K562 (cell line): Measurements from ENCODE around the gene GPT2. TPM values are rescaled to one million over a fixed set of nuclear protein-coding genes. Genes with fewer than 3 reads are reported as not detected.

Source experiments
- ATAC-seq: fragments of 200-7000 bp; cut with Tn5 transposase; 3 replicates; pipeline ENCODE4 v1.9.1; 2020; ENCODE audit warnings: moderate library complexity
- BruUV-seq: library from RNA; stranded (reverse); fragments of 400-500 nt; replicated peaks from 2 replicates; lab custom pipeline; 2021; lab: Mats Ljungman, UMichigan
- CTCF ChIA-PET: fragments of 300-600 bp; formaldehyde crosslinking; extraction: SDS; loops from one replicate; lab custom pipeline; 2021; ENCODE audit warnings: low intra/inter-chr PET ratio; lab: Yijun Ruan, JAX
- POLR2A ChIA-PET: fragments of 300-600, 350-650 bp; sonication (Branson Sonifier 250); formaldehyde crosslinking; extraction: SDS; loops from one replicate; lab custom pipeline; 2021; ENCODE audit warnings: antibody characterized with exemption, inconsistent platforms; lab: Yijun Ruan, JAX
- DNase-seq, 4 experiments: peaks; one replicate each; pipeline versions ENCODE4 v3.0.0 to v3.0.0-alpha.2; 2011 to 2018; ENCODE audit warnings: low spot score in 3 of 4, mixed read lengths in 3 of 4; ENCODE audit errors: extremely low read depth in 1 of 4
- FAIRE-seq: peaks from 2 replicates; lab custom pipeline; 2011; peaks lifted over from hg19 to GRCh38; lab: Jason Lieb, UNC
- H2AFZ ChIP-seq: 2 replicates; pipeline ENCODE4 v1.6.0; 2011; ENCODE audit warnings: low read depth, low read length, control low read depth, inconsistent platforms
- H3K27ac ChIP-seq: fragments of 200-600 bp; 3 replicates; pipeline ENCODE4 v1.8.0; 2011; ENCODE audit warnings: low read depth, mild to moderate bottlenecking, control low read depth, inconsistent platforms, low read length, moderate library complexity, mixed read lengths; ENCODE audit errors: extremely low read depth
- H3K27me3 ChIP-seq, 2 experiments: fragments of 300-600 bp in 1 of 2; 2 replicates in 1 of 2; 3 replicates in 1 of 2; pipeline versions ENCODE4 v1.6.0 to v1.8.0; 2011; ENCODE audit warnings: inconsistent platforms in 2 of 2, low read length in 2 of 2, mild to moderate bottlenecking in 1 of 2, mixed read lengths in 1 of 2, moderate library complexity in 1 of 2; ENCODE audit not compliant: control insufficient read depth in 2 of 2, insufficient read depth in 2 of 2
- H3K36me3 ChIP-seq: fragments of 300-600 bp; 3 replicates; pipeline ENCODE4 v1.8.0; 2011; ENCODE audit warnings: mild to moderate bottlenecking, low read length, inconsistent platforms; ENCODE audit not compliant: control insufficient read depth, insufficient read depth
- H3K4me1 ChIP-seq, 2 experiments: fragments of 200-600 bp in 1 of 2; replicated peaks in 1 of 2; 2 replicates in 1 of 2; 3 replicates in 1 of 2; pipeline versions ENCODE4 v1.5.1 to v1.8.0; 2011; ENCODE audit warnings: inconsistent platforms in 2 of 2, low read length in 2 of 2, mild to moderate bottlenecking in 1 of 2, mixed read lengths in 1 of 2, moderate library complexity in 1 of 2; ENCODE audit not compliant: control insufficient read depth in 2 of 2, insufficient read depth in 2 of 2
- H3K4me2 ChIP-seq: 2 replicates; pipeline ENCODE4 v1.6.1; 2011; ENCODE audit warnings: low read length, control low read depth, inconsistent platforms, mixed read lengths; ENCODE audit not compliant: insufficient read depth
- H3K4me3 ChIP-seq: fragments of 200-600 bp; sonication (generic), shearing (Covaris generic); 2 replicates; pipeline ENCODE4 v1.5.1; 2016; ENCODE audit warnings: control low read depth, inconsistent platforms
- H3K79me2 ChIP-seq: fragments of 200-600 bp; 3 replicates; pipeline ENCODE4 v1.8.0; 2011; ENCODE audit warnings: low read length, inconsistent platforms; ENCODE audit not compliant: control insufficient read depth, insufficient read depth
- H3K9ac ChIP-seq, 2 experiments: 2 replicates each; pipeline versions ENCODE4 v1.6.0 to v1.6.1; 2011; ENCODE audit warnings: low read depth in 2 of 2, low read length in 2 of 2, control low read depth in 1 of 2, inconsistent platforms in 1 of 2, mild to moderate bottlenecking in 1 of 2, mixed read lengths in 1 of 2; ENCODE audit not compliant: insufficient read depth in 1 of 2
- H3K9me1 ChIP-seq: one replicate; pipeline ENCODE4 v1.6.0; 2011; ENCODE audit warnings: inconsistent platforms, mild to moderate bottlenecking, low read length, moderate library complexity; ENCODE audit not compliant: control insufficient read depth, insufficient read depth
- H3K9me3 ChIP-seq: replicated peaks from 2 replicates; pipeline ENCODE4 v1.5.1; 2011; ENCODE audit warnings: low read depth, low read length, inconsistent platforms; ENCODE audit not compliant: control insufficient read depth, insufficient read depth
- H4K20me1 ChIP-seq: replicated peaks from 2 replicates; pipeline ENCODE4 v1.6.1; 2011; ENCODE audit warnings: low read length, inconsistent platforms, mixed read lengths; ENCODE audit not compliant: control insufficient read depth, insufficient read depth
- CBFA2T2 ChIP-seq: fragments of 450-650 bp; conservative IDR thresholded peaks from 2 replicates; pipeline ENCODE4 v1.6.1; 2017; ENCODE audit warnings: mild to moderate bottlenecking
- CCAR2 ChIP-seq: fragments of 200-400 bp; formaldehyde crosslinking; IDR thresholded peaks from 2 replicates; pipeline ENCODE4 v1.6.1; 2017; ENCODE audit warnings: mild to moderate bottlenecking, low read depth, low read length
- CEBPB ChIP-seq: fragments of 450-650 bp; IDR thresholded peaks from 2 replicates; pipeline ENCODE4 v1.6.1; 2016; ENCODE audit warnings: missing genetic modification characterization, missing compliant biosample characterization
- CREB1 ChIP-seq, 2 experiments: sonication (generic) in 1 of 2; formaldehyde crosslinking in 1 of 2; IDR thresholded peaks; 2 replicates each; pipeline versions ENCODE4 v1.6.1 to v1.8.0; 2012 to 2022; ENCODE audit warnings: inconsistent platforms in 1 of 2, mild to moderate bottlenecking in 1 of 2, missing genetic modification reagents in 1 of 2, moderate library complexity in 1 of 2
- GABPB2 ChIP-seq: fragments of 250-450 bp; sonication (Bioruptor Pico); conservative IDR thresholded peaks from 2 replicates; pipeline ENCODE4 v1.5.1; 2021; ENCODE audit warnings: mild to moderate bottlenecking
- GATAD2A ChIP-seq: fragments of 450-650 bp; IDR thresholded peaks from 2 replicates; pipeline ENCODE4 v1.6.1; 2017
- KLF1 ChIP-seq: fragments of 450-650 bp; IDR thresholded peaks from 2 replicates; pipeline ENCODE4 v1.6.1; 2016; ENCODE audit warnings: missing genetic modification characterization, missing compliant biosample characterization
- MCM7 ChIP-seq, 2 experiments: fragments of 450-650 bp; IDR thresholded peaks; 2 replicates each; pipeline ENCODE4 v1.6.1; 2016 to 2018
- MEIS2 ChIP-seq: fragments of 450-650 bp; IDR thresholded peaks from 2 replicates; pipeline ENCODE4 v1.6.1; 2014; ENCODE audit warnings: mild to moderate bottlenecking; ENCODE audit not compliant: partially characterized antibody
- NFRKB ChIP-seq: fragments of 450-650 bp; IDR thresholded peaks from 2 replicates; pipeline ENCODE4 v1.6.1; 2016; ENCODE audit warnings: low read depth
- RHOXF2B ChIP-seq: fragments of 250-450 bp; sonication (Bioruptor Pico); conservative IDR thresholded peaks from 2 replicates; pipeline ENCODE4 v1.5.1; 2021
- TAL1 ChIP-seq: fragments of 450-650 bp; IDR thresholded peaks from 2 replicates; pipeline ENCODE4 v1.6.1; 2016; ENCODE audit warnings: mild to moderate bottlenecking
- ZKSCAN1 ChIP-seq: fragments of 150-350 bp; IDR thresholded peaks from 2 replicates; pipeline ENCODE4 v1.6.1; 2016; ENCODE audit warnings: low read depth, low read length
- ZNF124 ChIP-seq: sonication (generic); formaldehyde crosslinking; IDR thresholded peaks from 2 replicates; pipeline ENCODE4 v1.8.1; 2022; ENCODE audit warnings: missing genetic modification reagents
- ZNF696 ChIP-seq: fragments of 250-450 bp; sonication (Bioruptor Pico); conservative IDR thresholded peaks from 2 replicates; pipeline ENCODE4 v1.4.0; 2020; ENCODE audit warnings: mild to moderate bottlenecking, moderate library complexity
- WGBS: fragments of 100-300 bp; shearing (Covaris generic); methylation state at CpG from one replicate; pipeline ENCODE4 v1.1.6; 2016; ENCODE audit warnings: low coverage, mixed read lengths; ENCODE audit not compliant: insufficient coverage; ENCODE audit errors: missing lambda C conversion rate; 5-methylcytosine and 5-hydroxymethylcytosine counted together
- in situ Hi-C: fragments of 300-500 bp; cut with MboI; formaldehyde crosslinking; loops from 4 replicates; pipeline ENCODE4 v1.15.0; 2018; ENCODE audit warnings: inconsistent platforms, mixed read lengths
- intact Hi-C: fragments of 100-400 bp; cut with micrococcal nuclease; formaldehyde crosslinking; loops from 2 replicates; pipeline ENCODE4 v1.14.2; 2022
- polyA plus RNA-seq, 8 experiments: library from polyadenylated mRNA; depleted of rRNA in 4 of 8; stranded (reverse) in 5 of 8; unstranded in 3 of 8; fragments of >200 nt; fragmentation: Nextera tagmentation in 2 of 8; fragmentation: Illumina TruSeq in 1 of 8; extraction: Ambion mirVana in 2 of 8; extraction: Trizol in 1 of 8; gene quantifications; 2 replicates each; pipeline versions ENCODE4 v1.2.1 to v1.2.3, GENCODE V29; 2011 to 2014; ENCODE audit warnings: inconsistent platforms in 1 of 8, missing spikeins in 1 of 8
- total RNA-seq, 7 experiments: library from RNA; depleted of rRNA in 6 of 7; stranded (reverse); fragments of >200 nt in 6 of 7; fragmentation: Illumina TruSeq in 2 of 7; extraction: Trizol in 2 of 7; gene quantifications; 2 replicates each; pipeline versions ENCODE4 v1.2.1 to v1.2.3, GENCODE V29; 2011 to 2021; ENCODE audit warnings: low replicate concordance in 1 of 7
- TF ChIP-seq, protein P1 (sequence below), 2 experiments: IDR thresholded peaks in 1 of 2; conservative IDR thresholded peaks in 1 of 2; 2 replicates each; pipeline ENCODE4 v1.6.1; 2016; ENCODE audit warnings: low read depth in 2 of 2, mild to moderate bottlenecking in 1 of 2, missing compliant biosample characterization in 1 of 2, missing genetic modification characterization in 1 of 2, moderate library complexity in 1 of 2
- TF ChIP-seq, protein P2 (sequence below), 3 experiments: IDR thresholded peaks in 2 of 3; conservative IDR thresholded peaks in 1 of 3; 2 replicates each; pipeline ENCODE4 v1.5.1; 2011 to 2012; ENCODE audit warnings: low read length in 3 of 3, mild to moderate bottlenecking in 3 of 3, control low read depth in 2 of 3, improper control_type of control experiment in 1 of 3, inconsistent platforms in 1 of 3, low read depth in 1 of 3, mixed read lengths in 1 of 3, moderate library complexity in 1 of 3; ENCODE audit not compliant: insufficient read depth in 2 of 3

The GPT2 gene
- total and polyA plus RNA-seq, 9 of the 15 experiments (the other 6 are each of a cell fraction or from before 2014, with no cell fraction given): 0.79 to 14.4 (median 5.8) TPM

DNA sequence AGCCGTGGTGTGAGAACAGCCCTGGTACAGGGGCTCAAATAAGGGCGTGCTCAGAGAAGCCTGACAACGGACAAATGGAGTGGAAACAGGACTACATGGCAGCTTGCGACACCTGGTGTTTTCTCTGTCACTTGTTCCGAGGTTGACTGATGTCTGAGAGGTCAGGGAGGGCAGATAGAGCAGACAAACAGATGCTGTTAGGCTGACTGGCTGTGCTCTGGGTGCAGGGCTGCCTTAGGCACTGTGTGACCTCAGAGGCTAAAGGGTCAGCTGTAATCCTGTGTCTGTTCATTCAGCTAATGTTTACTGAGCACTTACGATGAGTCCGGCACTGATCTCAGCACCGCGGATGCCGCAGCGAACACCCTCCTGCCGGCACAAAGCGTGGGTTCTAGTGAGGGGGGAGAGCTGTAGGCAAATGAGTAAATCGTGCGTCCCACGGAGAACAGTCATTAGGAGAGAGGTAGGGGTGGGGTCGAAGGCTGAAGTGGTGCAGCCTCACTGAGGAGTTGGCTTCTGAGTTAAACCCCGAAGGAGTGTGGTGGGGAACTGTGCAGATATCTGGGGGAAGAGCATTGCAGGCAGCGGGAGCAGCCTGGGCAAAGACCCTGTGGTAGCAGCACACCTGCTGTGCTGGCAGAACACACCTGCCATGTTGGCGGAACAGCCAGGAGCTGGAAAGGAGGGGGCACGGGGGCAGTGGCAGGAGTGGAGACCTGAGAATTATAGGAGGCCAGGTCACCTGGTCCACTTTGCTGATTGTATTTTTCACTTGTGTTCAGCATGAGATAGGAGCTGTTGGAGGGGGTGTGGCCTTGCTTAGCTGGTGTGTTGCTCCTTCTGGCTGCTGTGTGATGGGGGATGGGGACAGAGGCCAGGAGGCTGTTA lies 35.0 kb downstream of the GPT2 start:
- peak; percentile 67 for ATAC-seq
- peak overlapping the region in 1 of 2 experiments; percentile 39; a peak in 1 of 4 replicates for H3K9ac ChIP-seq
- 0 out of 2 replicates have a peak, but pooled peaks have one; percentile 14 for TF ChIP-seq CEBPB
- TF ChIP-seq TAL1: no peak; the same call in 1 of the 2 replicates
- TF ChIP-seq ZKSCAN1: no peak
- no peak for TF ChIP-seq NFRKB
- TF ChIP-seq MCM7 (IDR thresholded peaks at IDR 0.05): no peak
- TF ChIP-seq CREB1 (IDR thresholded peaks at IDR 0.05): no peak
- TF ChIP-seq CREB1 (CRISPR knock-in tag; IDR thresholded peaks at IDR 0.05): no peak
- TF ChIP-seq KLF1 (tag): no peak
- TF ChIP-seq, protein P1, sequence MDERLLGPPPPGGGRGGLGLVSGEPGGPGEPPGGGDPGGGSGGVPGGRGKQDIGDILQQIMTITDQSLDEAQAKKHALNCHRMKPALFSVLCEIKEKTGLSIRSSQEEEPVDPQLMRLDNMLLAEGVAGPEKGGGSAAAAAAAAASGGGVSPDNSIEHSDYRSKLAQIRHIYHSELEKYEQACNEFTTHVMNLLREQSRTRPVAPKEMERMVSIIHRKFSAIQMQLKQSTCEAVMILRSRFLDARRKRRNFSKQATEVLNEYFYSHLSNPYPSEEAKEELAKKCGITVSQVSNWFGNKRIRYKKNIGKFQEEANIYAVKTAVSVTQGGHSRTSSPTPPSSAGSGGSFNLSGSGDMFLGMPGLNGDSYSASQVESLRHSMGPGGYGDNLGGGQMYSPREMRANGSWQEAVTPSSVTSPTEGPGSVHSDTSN (CRISPR knock-in tag; IDR thresholded peaks at IDR 0.05; ENCODE audit: low read depth): no peak
- TF ChIP-seq, protein P1 (tag; conservative IDR thresholded peaks at IDR 0.05; ENCODE audit: low read depth): 0 out of 2 replicates have a peak, but pooled peaks have one; percentile 33
- TF ChIP-seq GABPB2: no peak
- TF ChIP-seq CBFA2T2: peak; percentile 19
- TF ChIP-seq CCAR2: no peak
- TF ChIP-seq, protein P2, sequence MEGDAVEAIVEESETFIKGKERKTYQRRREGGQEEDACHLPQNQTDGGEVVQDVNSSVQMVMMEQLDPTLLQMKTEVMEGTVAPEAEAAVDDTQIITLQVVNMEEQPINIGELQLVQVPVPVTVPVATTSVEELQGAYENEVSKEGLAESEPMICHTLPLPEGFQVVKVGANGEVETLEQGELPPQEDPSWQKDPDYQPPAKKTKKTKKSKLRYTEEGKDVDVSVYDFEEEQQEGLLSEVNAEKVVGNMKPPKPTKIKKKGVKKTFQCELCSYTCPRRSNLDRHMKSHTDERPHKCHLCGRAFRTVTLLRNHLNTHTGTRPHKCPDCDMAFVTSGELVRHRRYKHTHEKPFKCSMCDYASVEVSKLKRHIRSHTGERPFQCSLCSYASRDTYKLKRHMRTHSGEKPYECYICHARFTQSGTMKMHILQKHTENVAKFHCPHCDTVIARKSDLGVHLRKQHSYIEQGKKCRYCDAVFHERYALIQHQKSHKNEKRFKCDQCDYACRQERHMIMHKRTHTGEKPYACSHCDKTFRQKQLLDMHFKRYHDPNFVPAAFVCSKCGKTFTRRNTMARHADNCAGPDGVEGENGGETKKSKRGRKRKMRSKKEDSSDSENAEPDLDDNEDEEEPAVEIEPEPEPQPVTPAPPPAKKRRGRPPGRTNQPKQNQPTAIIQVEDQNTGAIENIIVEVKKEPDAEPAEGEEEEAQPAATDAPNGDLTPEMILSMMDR (IDR thresholded peaks at IDR 0.05 in 2 of 3, conservative IDR thresholded peaks at IDR 0.05 in 1 of 3; ENCODE audit: insufficient read depth in 2 of 3, low read depth in 1 of 3, low read length in 3 of 3): peak in 1 of 3 experiments; percentile 22; a peak in 2 of 6 replicates
- TF ChIP-seq MEIS2: peak; percentile 60
- TF ChIP-seq ZNF696 (CRISPR knock-in tag): no peak
- TF ChIP-seq ZNF124 (CRISPR knock-in tag): no peak
- TF ChIP-seq RHOXF2B (CRISPR knock-in tag): no peak
- TF ChIP-seq GATAD2A: no peak

More for the DNA sequence above, 35.0 kb downstream of the GPT2 start:
- in situ Hi-C loops (loop anchor here (25.0 kb wide), 1 partner anchor 257 kb away; no protein-coding TSS in a partner anchor), intact Hi-C loops (no loop called here)
- Histone ChIP-seq H3K27ac (no peak overlapping the region), H2AFZ (no peak overlapping the region), H3K79me2 (no peaks in the 10 kb centered on the region), H4K20me1 (peaks cover 4% of the 10 kb centered on the region; the same call in 1 of the 2 replicates), H3K4me2 (no peak overlapping the region), H3K36me3 (no peaks in the 10 kb centered on the region; the same call in 2 of the 3 replicates), H3K4me3 (no peak overlapping the region), H3K9me3 (no peaks in the 10 kb centered on the region), H3K4me1 (peaks cover 7 to 18% of the 10 kb centered on the region in 2 experiments; a peak in 4 of 5 replicates), H3K27me3 (no peaks in the 10 kb centered on the region), H3K9me1 (no peaks in the 10 kb centered on the region)
- DNase-seq (peak; percentile 35 to 65 (median 44)), FAIRE-seq (peak; percentile 77)
- 41% methylated on average over 20 of the region's 21 CpGs for WGBS
- POLR2A ChIA-PET: interaction anchor here (0.7 to 1.1 kb wide), 3 partner anchors 10 to 1238 kb away, joined by 3 to 5 read pairs (median 3); no protein-coding TSS in a partner anchor
- CTCF ChIA-PET: no interaction called here
- no TSS peak for BruUV-seq
